Measurements from ENCODE around the gene CFAP61.

The CFAP61 gene

DNA sequence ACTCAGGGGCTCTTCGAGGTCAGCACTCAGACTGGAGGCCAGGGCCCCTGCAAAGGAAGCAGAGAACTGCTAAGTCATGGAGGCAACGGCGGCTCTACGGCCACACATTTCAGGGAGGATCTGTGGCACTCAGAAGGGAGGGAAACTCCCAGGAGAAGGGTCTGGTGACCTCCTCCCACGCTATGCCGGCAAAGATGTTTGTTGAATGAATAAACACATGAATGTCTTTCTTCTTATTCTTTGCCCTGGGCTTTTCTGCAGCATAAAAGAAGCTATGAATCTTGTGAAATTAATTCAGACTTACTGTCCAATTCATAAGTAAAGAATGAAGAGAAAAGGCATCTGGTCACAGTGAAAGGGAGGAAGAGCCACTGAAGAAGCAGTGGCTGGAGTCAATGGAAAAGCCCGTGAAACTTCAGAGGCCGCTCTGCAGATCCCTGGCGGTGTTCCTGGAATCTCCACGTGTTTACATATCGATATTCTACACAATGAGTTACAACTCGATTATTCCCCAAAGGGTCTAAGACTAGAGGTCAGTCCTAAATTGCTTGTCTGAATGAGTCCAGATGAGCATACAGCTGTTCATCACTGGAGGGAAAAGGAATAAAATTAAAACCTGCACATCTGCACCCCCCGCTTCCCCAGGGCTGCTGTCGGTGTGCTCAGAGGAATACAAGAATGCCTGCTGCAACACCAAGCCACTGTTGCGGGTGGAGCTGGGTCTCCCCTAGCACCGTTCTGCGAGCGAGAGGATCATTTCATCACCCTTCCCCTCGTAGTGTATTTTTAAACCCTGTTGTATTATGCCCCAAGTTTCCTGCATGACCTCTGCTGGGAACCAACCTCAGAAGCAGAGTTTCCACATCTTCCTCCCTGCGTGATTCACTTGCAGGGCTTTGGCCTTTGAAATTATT is 341.1 kb downstream of the CFAP61 start:
- DNase-seq (ENCODE audit: low read depth in 2 of 2): no peak

DNA sequence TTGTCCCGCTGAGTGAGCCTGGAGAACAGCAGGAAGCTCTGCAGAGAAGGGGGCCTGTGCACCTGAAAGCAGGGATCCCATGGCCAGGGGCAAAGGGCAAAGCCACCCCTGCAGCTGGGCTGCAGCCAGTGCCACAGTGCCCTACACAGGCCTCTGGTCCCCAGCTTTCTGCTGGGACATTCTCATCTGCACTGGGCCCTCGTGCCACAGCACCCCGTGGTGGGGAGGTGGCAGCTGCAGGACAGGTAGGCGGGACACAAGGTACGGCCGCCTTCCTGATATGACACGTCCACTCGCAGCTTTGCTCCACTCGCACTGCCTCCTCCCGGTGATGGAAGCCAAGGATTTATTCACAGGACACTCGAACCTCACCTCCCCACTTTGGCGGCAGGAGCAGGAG is 342.8 kb downstream of the CFAP61 start:
- no peak for DNase-seq (ENCODE audit: low read depth in 2 of 2)

DNA sequence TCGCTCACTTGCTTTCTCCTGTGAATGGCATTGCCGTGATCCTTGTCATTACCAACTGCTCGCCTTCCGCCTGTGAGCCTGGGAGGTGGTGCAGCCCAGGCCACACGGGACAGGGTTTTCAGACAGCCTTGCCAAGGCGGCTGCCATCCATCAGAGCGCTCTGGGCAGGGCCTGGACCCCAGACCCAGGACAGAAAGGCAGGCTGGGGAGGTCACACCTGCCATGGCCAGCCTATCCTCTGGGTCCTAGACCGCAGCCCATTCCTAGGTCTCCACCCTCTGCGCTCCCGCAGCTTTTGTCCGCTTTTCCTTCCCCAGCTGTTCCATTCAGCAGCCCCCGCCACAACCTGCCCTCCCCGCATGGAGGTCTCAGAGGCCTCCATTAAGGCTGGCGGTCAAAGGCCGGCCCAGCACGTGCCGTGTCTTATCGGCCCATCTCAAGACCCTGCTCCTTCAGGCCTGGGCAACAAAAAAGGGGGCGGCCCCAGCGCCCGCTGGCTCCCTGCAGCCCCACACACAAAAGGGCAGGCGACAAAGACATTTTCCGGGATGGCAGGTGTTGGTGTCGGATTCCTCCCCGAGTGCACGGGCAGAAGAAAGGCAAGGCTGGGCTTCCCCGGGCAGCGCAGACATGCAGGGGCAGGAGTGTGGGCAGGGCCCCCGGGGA is 343.7 kb downstream of the CFAP61 start:
- no peak for DNase-seq (ENCODE audit: low read depth in 2 of 2)

DNA sequence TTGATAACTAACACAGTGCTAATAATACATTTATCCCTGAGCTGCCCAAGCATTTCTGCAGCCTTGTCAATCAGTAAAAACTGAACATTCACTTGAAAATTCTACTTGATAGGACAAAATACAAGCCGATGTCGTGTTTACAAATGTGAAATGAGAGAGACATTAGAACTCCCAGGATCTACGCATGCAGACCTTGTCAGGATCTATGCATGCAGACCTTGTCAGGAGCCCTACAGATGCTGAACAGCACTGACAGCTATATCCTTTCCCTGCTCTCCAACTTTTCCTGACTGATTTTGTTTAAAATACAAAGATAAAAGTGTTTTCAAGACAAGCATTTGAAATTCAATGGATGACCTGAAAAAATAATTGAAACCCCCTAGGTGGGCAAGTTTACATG is 344.5 kb downstream of the CFAP61 start:
- DNase-seq (ENCODE audit: low read depth in 2 of 2): no peak

DNA sequence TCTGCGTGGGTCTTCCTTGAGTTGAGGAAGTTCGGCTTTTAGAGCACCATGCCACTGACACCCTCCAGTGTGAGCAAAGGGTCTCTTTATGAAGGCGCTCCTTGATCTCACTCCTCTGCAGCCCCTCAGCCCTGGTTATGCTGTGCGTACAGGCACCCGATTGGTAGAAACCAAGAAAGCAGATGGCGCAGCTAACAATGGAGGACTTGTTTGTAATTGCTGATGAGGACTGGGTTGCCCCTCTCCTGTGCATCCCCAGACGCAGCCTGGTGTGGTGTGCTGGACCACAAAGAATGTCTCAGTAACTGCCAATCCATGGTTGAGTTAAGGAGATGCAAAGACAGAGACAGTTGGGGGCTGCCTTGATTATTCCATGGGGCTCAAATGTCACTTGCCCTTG is 345.8 kb downstream of the CFAP61 start:
- DNase-seq (ENCODE audit: low read depth in 2 of 2): no peak

DNA sequence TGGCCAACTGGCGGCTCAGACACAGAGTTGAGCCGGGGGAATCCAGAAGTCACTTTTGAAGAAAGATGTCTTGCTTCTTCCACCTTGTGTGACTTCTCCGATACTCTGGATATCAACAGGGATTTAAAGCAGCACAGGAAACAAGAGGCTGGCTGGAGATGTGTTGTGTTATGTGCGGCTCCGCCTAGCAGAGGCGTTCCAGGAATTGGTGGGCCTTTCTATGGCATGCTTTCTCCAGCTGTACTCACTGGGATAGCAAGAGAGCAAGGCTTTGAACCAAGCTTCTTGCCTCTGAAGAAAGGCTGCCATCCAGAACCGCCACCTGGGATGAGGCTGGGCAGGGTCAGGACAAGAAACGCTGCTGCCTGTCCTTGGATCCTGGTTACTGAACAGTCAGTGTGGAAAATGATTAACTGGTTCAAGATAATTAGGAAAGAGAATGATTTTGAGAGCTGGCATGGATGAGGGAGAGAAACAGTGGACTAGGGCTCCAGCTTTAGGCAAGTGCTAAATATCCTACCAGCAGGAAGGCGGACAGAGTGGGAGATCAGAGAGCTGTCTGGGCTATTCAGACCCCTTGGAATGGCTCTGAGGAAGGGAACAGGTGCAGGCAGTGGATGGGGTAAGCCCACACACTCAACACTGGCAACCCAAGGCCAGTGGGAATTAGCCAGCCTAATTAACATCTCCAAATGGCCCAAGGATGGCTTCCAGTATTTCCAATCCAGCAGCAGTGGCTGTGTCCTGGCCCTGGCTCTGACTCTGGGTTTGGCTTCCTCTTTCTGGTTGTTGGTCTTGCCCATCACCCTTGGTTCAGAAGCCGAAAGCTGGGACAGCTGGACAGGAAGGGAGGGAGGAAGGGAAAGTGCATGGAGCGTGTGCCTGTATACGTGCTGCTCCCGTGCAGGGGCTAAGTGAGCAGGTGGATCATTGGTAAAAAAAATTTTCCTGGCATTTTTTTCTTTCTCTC is 347.5 kb downstream of the CFAP61 start:
- no peak for DNase-seq (ENCODE audit: low read depth in 2 of 2)

DNA sequence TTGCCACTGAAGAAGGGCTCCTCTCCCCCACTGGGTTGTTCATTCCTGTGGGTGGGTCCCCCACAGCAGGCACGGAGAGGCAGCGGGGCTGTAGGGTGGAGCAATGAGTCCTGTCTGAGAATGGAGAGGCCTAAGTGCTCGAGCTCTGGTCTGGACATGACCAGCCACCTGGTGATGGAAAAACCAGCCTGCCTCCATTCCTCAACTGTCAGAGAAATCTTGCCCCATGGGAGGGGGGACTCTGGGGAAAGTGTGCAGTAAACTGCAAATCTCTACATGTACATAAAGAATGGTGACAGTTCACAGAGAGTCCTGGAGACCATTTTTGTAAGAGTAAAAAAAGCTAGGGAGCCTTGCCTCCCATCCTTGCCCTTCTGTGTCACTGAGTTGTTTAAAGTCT is 349.7 kb downstream of the CFAP61 start:
- no peak for DNase-seq (ENCODE audit: low read depth in 2 of 2)

DNA sequence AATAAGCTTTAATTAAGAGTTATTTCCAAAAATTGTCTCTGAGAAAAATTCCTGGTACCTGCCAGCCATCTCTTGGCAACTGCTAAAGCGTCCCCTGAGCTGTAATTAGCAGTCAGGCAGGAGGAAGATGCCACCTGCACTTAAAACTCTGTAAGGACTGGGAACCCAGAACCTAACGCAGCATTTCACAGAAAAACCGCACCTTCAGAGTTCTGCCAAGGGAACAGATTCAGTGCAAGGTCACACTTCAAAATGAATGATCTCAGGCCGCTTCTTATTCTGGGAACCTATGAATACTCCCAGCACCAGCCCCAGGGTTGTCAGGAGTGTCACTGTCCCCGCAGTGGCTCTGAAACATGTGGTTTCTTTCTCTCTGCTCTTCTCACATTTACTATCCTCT is 352.3 kb downstream of the CFAP61 start:
- no peak for DNase-seq (ENCODE audit: low read depth in 2 of 2)

DNA sequence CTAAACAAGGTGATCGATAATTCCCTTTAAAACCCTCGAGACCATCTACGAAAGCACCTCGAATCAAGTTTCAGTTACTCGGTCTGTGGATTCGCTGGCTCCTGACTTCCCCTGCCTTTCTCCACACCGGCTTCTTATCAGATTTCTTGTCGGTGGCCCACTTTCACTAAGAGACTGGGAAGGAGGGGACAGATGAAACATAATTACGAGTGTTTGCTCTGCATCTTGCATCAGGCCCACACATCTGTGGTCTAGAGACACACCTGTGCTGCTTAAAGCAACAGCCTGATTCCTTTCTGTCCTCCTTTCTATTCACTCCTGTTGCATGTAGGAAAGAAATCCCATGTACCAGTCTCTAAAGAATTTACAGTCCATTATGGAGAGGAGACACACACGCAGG is 353.3 kb downstream of the CFAP61 start:
- no peak for DNase-seq (ENCODE audit: low read depth in 2 of 2)

DNA sequence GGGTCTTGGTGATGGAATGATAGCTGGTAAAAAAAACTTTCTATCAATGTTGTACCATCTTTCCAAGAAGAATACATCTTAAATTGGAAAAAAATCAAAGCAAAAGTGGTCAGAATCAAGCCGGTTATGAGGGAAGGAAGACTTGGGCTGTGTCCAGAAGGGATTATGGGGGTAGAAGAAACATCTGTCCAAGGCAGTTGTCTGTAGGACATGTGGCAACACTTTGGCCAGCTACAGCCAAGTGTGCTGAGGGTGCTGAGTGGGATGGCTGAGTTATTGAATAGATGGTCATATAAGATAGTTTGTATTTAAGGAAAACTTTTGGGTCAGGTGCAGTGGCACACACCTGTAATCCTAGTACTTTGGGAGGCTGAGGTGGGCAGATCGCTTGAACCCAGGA is 354.0 kb downstream of the CFAP61 start:
- no peak for DNase-seq (ENCODE audit: low read depth in 2 of 2)

DNA sequence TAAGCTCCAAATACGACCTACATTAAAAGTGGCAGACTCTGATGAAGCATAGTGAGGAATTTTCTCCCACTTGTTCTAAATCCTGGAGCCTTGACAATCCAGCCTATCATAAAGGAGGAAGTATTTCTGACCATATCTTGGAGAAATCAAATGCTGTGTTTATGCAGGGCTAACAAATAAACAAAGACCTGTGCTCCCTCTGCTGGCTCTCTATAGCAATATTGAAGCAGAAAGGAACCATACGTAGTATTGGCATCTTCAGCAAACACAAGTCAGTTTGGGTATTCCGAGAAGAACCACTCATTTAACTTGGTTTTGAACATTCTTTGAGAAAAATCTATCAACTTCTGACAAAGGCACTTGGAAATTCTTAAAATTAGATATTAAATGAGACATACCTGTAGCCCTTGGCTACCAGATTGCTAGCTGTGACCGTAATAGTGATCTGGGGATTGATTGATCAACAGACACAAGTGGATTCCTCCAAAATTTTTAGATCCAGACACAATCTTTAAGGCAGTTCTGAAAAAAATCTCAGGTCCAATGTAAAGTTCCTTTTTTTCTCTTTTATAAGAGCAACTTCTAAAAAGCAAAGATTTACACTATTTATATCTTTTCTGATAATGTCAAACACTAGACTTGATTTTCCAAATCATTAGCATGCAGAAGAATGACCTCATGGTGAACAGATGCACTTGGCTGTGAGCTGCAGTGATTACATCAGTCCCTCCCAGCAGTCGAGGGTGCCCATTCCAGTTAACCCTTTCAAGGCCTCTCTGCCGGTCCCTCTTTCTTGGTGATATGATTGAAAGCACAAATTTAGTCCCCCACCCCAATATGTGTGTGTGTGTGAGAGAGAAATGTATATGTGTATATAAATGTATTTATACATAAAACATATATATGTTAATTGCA is 355.8 kb downstream of the CFAP61 start:
- no peak for DNase-seq (ENCODE audit: low read depth in 2 of 2)

DNA sequence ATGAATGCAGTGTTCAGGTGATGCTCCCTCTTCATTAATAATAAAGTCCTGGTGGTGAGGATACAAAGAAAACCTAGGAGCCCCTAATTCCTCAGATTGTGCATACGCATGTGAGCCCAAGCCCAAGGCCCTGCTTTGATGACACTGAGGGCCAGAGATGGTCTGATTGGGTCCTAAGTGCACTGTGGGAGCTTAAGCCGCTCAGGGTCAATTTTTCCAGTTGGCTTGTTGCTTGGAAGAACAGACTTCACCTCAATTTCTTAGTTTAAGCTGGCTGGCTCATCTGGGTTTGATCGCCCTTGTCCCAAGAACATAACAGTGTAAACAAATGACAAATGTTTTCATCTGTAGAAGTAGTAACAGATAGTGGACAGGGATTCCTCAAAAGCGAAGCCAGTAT is 357.0 kb downstream of the CFAP61 start:
- no peak for DNase-seq (ENCODE audit: low read depth in 2 of 2)
